KG1 (cell line): Measurements from ENCODE around the gene TRIM31.

ENCODE experiments used
- DNase-seq: peaks from one replicate; lab custom pipeline; 2025; lab: John Stamatoyannopoulos, UW

Gene TRIM31

GRCh38 chr6:30075790-30076732, 36.8 kb downstream of the TRIM31 start:
- DNase-seq = no peak

DNA sequence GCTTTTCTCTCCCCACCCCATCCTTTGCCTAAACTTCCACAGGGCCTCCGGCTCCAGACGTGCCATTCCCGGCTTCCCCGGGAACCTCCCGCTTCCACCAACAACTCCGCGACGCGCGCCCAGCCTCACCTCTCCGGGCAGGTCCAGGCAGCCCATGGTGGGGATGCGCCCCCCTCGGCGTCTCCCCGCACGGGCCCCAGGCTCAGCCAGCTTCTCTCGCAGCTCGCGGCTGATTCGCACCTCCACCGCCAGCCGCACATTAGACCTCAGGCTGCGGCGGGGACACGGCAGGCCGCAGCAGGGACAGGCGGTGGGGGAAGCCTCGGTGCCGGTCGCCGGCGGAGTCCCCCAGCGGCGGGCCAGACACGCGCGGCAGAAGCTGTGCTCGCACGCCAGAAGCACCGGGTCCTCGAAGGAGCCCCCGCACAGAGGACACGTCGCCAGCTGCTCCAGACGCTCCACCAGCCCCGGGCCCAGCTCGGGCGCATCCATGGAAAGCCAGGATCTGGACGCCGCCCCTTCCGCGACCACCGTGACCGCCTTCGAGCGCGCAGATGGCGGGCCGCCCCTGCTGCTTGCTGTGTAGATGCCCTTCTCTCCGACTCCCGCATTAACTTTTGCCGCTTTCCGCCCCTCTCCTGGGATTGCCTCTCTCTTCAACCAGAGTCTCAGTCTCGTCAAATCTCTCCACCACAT, 37.6 kb downstream of the TRIM31 start, which contains the start of gene RNF39:
Gene RNF39, minus strand, starts transcription at position 676 of the 696 bp plus-strand sequence. Its CDS starts 184 bp downstream, at position 492.
- no peak for DNase-seq

DNA sequence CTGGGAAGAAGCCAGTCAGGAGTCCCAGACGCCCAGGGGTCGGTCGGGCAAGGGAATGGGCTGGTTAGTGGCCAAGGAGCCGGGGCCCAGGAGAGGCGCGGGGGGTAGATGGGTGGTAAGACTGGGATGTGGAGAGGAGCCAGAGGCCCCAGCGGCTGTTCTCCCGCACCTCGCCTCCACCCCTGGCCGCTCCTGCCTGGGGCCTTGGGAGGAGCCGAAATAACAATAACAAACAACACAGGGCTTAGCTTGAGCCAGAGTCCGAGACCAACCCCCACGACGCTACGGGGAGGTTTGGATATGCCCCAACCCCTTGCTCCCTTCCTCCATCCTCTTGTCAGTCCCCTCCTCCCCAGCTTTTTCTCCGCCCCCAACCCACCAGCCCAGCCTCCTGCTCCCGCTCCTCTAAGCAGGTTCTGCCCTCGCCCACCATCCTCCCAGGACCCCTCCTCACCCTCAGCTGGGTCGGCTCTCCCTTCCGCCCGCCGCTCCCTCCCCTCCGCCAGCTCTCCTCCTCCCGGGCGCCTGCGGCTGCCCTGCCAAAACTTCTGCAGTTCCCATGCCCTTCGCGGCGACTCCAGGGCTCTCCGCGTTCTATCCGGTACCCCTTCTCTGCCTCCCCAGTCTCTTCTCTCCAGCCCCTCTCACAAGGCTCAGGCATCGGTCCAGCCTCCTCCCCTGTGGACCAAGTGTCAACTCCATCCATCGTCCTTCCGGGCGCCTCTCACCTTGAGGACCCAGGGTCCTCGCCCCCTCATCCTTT, 38.4 kb downstream of the TRIM31 start:
- no peak for DNase-seq

DNA sequence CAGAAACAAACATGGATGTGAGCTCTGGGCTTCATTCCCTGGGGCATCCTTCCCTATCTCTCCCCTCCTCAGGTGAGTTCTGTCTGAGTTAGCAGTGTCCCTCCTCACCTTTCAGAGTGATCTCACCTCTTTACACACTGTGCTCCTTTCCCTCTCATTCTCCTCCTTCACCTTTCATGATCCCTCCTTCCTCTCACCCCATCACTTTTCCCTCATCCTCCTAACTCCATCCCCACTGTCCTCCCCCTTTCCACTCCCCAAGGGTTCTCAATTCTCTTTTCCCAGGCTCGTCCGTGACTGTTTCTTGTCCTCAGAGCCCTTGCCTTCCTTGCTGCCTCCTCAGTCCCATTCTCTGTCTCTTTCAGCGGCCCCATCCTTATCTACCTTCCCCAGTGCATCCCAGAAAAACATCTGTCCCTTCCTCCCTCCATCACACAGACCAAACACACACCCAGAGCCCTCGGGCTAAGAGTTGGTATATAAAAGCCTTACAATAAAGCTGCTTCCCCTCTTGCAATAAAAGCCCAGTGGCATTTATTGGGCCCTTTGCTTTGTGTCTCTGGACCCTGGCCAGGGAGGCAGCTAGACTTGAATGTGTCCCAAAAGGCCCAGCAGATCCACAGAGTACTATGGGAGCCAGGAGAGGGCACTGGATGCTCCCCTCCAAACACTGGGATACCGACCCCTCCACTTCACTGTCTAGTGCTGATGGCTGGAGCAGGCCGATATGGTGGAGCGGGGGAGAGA, 39.2 kb downstream of the TRIM31 start:
- no peak for DNase-seq

GRCh38 chr6:30071858-30072257, 41.0 kb downstream of the TRIM31 start:
- DNase-seq = no peak

DNA sequence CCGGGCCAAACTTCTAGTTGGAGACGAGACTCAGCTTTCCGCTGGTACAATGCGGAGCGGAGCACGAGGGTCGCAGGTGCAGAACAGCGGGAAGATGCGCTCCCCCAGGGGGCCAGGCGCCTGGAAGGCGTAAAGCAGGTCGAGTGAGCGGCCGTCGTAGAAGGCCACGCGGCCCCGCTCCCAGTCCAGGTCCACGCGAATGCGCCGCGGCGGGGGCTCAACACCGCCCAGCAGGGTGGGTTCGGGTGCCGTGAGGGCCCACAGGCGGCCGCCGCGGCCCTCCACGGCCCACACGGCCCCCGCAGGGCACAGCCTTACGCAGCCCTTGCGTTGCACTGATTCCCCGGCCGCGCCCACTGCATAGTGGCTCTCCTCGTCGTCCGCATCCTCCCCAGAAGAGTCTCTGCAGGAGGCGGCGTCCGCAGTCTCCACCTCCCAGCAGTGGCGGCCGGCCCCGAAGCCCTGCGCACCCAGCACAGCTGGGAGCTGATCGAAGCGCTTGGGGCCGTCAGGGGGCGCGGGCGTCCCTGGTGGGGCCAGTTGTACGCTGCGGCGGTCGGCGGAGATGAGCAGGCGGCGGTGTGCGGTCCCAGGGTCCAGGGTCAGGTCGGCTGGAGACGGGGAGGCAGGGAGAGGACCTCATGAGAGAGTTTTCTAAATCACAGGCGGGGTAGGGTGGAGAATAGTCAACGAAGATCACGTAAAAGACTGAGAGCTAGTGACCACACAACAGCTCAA, 41.6 kb downstream of the TRIM31 start:
- DNase-seq = no peak

GRCh38 chr6:30067460-30068139, 45.3 kb downstream of the TRIM31 start:
- no peak for DNase-seq

DNA sequence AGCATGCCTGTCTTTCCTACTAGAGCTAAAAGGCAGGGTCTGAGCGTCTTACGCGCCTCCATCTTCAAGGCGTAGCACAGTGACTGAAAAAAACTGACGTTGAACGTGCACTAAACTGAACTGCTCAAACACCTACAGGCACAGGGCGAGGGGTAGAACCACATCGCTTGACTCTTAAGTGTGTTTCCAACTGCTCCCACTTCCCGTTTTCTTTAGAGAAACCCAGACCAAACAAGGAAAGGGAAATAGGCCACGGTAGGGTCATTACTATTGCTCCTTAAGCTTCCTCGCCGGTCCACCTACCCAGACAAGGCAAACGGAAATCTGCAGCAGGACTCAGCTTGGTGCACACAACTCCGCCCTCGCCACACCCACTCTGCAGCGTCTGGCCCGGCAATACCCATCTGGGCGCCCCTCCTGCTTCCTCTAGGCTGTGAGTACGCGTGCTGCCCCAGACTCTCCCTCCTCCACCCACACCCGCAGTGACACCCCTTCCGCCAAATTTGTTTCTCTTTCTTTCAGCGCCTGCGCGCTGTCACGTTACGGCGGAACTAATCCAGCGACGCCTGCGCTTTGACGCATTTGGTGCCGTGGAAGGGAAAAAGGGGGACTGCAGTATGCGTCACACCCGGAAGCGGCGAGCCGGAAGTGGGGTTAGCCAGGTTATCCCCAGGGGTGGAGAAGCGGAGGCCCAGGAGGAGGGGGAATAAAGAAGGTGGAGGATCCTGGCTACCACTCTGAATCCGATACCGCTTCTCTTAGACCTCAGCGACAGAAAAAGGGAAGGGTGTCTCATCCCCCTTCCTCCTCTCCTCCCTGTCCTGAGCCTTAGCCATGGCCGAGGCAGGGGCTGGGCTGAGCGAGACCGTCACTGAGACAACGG, 46.1 kb downstream of the TRIM31 start, which contains the start of gene PPP1R11:
Gene PPP1R11, plus strand, starts transcription at position 622 of the 883 bp plus-strand sequence. Its CDS starts 213 bp downstream, at position 835.
- peak; percentile 96 for DNase-seq

- no peak for DNase-seq
These were observed 46.8 kb downstream of the TRIM31 start for GRCh38 chr6:30066082-30066481.

DNA sequence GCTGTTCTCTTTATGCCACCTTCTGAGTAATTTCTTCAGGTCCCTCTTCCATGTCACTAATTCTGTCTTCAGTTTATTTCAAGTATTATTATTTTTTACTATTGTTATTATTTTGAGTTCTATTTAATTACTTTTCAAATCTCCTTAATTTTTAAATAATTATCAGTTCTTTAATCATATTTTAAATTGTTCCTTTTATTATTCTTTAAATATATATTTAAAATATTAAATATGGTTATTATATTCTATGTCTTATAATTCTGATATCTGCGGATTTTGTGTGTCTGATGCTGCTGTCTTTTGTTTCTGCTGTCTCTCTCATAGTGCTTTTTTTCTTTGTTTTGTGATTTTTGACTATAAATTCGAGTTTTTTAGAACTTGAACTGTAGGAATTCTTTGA, 49.6 kb downstream of the TRIM31 start:
- no peak for DNase-seq

DNA sequence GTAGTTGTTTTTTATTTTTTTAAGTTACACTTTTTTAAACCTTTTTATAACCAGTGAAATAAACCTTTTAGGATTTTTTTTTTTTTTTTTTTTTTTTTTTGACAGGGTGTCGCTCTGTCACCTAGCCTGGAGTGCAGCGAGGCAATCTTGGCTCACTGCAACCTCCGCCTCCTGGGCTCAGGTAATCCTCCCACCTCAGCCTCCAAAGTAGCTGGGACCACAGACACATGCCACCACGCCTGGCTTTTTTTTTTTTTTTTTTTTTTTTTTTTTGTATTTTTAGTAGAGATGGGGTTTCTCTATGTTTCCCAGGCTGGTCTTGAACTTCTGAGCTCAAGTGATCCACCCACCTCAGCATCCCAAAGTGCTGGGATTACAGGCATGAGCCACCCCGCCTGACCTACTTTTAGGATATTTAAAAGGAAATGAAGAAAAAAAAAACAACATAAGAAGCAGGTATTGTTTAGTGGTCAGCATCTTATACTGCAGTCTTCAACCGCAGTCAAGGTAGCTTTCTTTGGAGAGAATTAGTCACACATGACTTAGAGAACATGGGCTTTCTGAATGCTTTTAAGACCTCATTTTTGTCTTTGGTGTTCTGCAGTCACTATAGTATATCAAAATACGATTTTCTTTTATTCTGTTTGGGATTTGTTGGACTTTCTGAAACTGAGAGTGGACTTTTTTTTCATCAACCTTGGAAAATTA, 50.3 kb downstream of the TRIM31 start:
- no peak for DNase-seq

- DNase-seq = no peak
These were observed 50.9 kb downstream of the TRIM31 start for GRCh38 chr6:30061858-30062458.

- peak; percentile 95 for DNase-seq
These were observed 51.6 kb downstream of the TRIM31 start, which contains the start of gene POLR1H for GRCh38 chr6:30061092-30061857. POLR1H (plus strand) TSS chr6:30061265; CDS start chr6:30061525, 260 bp downstream.

GRCh38 chr6:30060606-30061091, 52.2 kb downstream of the TRIM31 start:
- DNase-seq = no peak

- DNase-seq = no peak
These were observed 57.4 kb downstream of the TRIM31 start for GRCh38 chr6:30055513-30055912.

- DNase-seq = no peak
These were observed 59.2 kb downstream of the TRIM31 start for GRCh38 chr6:30053682-30054081.
